Measurements from ENCODE around the gene LRRC14B. TPM values are rescaled to one million over a fixed set of nuclear protein-coding genes. Genes with fewer than 3 reads are reported as not detected.
A peak's percentile ranks its signal among the peaks of the same experiment; 100 is the strongest.

LRRC14B gene
- total and polyA plus RNA-seq, 4 donors, result not detected

- peak in 1 of 2 donors; percentile 65 for DNase-seq
- Histone ChIP-seq H3K27ac (ENCODE audit: low read depth in 1 of 2, low read length in 2 of 2) (no peak overlapping the region), H3K9me3 (ENCODE audit: control insufficient read depth, low read length) (no peaks in the 10 kb centered on the region), H3K4me3 (ENCODE audit: low read length in 2 of 2) (no peak overlapping the region), H3K36me3 (ENCODE audit: control insufficient read depth in 1 of 2, insufficient read depth in 2 of 2, low read length in 1 of 2) (no peaks in the 10 kb centered on the region), H3K27me3 (ENCODE audit: control insufficient read depth in 1 of 2, insufficient read depth in 2 of 2, low read length in 1 of 2) (no peaks in the 10 kb centered on the region), H3K4me1 (ENCODE audit: control insufficient read depth in 1 of 2, insufficient read depth in 2 of 2, low read length in 2 of 2) (no peaks in the 10 kb centered on the region)
- intact Hi-C loops (cut with DNase I), result no loop called here
- 90% methylated on average over 37 of the region's 37 CpGs for whole genome bisulfite sequencing, 2 donors
- no peak for ATAC-seq (ENCODE audit: low FRiP score)
These were observed 20.1 kb upstream of the LRRC14B start for GRCh38 chr5:170971-171800.

- 89 to 94% methylated on average over 23 of the region's 23 CpGs for WGBS, 2 donors
- intact Hi-C loops (cut with DNase I), result no loop called here
- H3K36me3 ChIP-seq (ENCODE audit: control insufficient read depth in 1 of 2, insufficient read depth in 2 of 2, low read length in 1 of 2), result no peaks in the 10 kb centered on the region
- no peaks in the 10 kb centered on the region for H3K27me3 ChIP-seq (ENCODE audit: control insufficient read depth in 1 of 2, insufficient read depth in 2 of 2, low read length in 1 of 2)
- no peaks in the 10 kb centered on the region for H3K9me3 ChIP-seq (ENCODE audit: control insufficient read depth, low read length)
- ATAC-seq (ENCODE audit: low FRiP score), result no peak
- H3K4me1 ChIP-seq (ENCODE audit: control insufficient read depth in 1 of 2, insufficient read depth in 2 of 2, low read length in 2 of 2), result no peaks in the 10 kb centered on the region
- H3K4me3 ChIP-seq (ENCODE audit: low read length in 2 of 2), result no peak overlapping the region
- DNase-seq, result peak in 1 of 2 donors; percentile 63
- H3K27ac ChIP-seq (ENCODE audit: low read depth in 1 of 2, low read length in 2 of 2), result no peak overlapping the region
These were observed 19.4 kb upstream of the LRRC14B start for GRCh38 chr5:171801-172331.

- Histone ChIP-seq H3K27ac (ENCODE audit: low read depth in 1 of 2, low read length in 2 of 2) (no peak overlapping the region), H3K4me1 (ENCODE audit: control insufficient read depth in 1 of 2, insufficient read depth in 2 of 2, low read length in 2 of 2) (no peaks in the 10 kb centered on the region), H3K27me3 (ENCODE audit: control insufficient read depth in 1 of 2, insufficient read depth in 2 of 2, low read length in 1 of 2) (no peaks in the 10 kb centered on the region), H3K9me3 (ENCODE audit: control insufficient read depth, low read length) (no peaks in the 10 kb centered on the region), H3K36me3 (ENCODE audit: control insufficient read depth in 1 of 2, insufficient read depth in 2 of 2, low read length in 1 of 2) (no peaks in the 10 kb centered on the region), H3K4me3 (ENCODE audit: low read length in 2 of 2) (no peak overlapping the region)
- WGBS, 2 donors, result 78 to 81% methylated on average over 13 of the region's 13 CpGs
- ATAC-seq (ENCODE audit: low FRiP score) (no peak), DNase-seq (no peak)
- intact Hi-C loops (cut with DNase I), result no loop called here
These were observed 18.9 kb upstream of the LRRC14B start for GRCh38 chr5:172421-172820.

- intact Hi-C loops (cut with DNase I), result no loop called here
- 81 to 83% methylated on average over 17 of the region's 17 CpGs for WGBS, 2 donors
These were observed 18.4 kb upstream of the LRRC14B start for GRCh38 chr5:172841-173251.

GRCh38 chr5:173392-174290 lies 17.7 kb upstream of the LRRC14B start:
- no peaks in the 10 kb centered on the region for H3K9me3 ChIP-seq (ENCODE audit: control insufficient read depth, low read length)
- no peaks in the 10 kb centered on the region for H3K36me3 ChIP-seq (ENCODE audit: control insufficient read depth in 1 of 2, insufficient read depth in 2 of 2, low read length in 1 of 2)
- ATAC-seq (ENCODE audit: low FRiP score), result no peak
- intact Hi-C loops (cut with DNase I), result no loop called here
- no peak overlapping the region for H3K4me3 ChIP-seq (ENCODE audit: low read length in 2 of 2)
- peak in 1 of 2 donors; percentile 72 for DNase-seq
- no peak overlapping the region for H3K27ac ChIP-seq (ENCODE audit: low read depth in 1 of 2, low read length in 2 of 2)
- H3K4me1 ChIP-seq (ENCODE audit: control insufficient read depth in 1 of 2, insufficient read depth in 2 of 2, low read length in 2 of 2), result no peaks in the 10 kb centered on the region
- H3K27me3 ChIP-seq (ENCODE audit: control insufficient read depth in 1 of 2, insufficient read depth in 2 of 2, low read length in 1 of 2), result no peaks in the 10 kb centered on the region
- 81% methylated on average over 22 of the region's 22 CpGs for WGBS, 2 donors

More at GRCh38 chr5:172841-173251, 18.4 kb upstream of the LRRC14B start:
- Histone ChIP-seq H3K36me3 (ENCODE audit: control insufficient read depth in 1 of 2, insufficient read depth in 2 of 2, low read length in 1 of 2) (no peaks in the 10 kb centered on the region), H3K27me3 (ENCODE audit: control insufficient read depth in 1 of 2, insufficient read depth in 2 of 2, low read length in 1 of 2) (no peaks in the 10 kb centered on the region), H3K4me3 (ENCODE audit: low read length in 2 of 2) (no peak overlapping the region), H3K9me3 (ENCODE audit: control insufficient read depth, low read length) (no peaks in the 10 kb centered on the region), H3K27ac (ENCODE audit: low read depth in 1 of 2, low read length in 2 of 2) (no peak overlapping the region), H3K4me1 (ENCODE audit: control insufficient read depth in 1 of 2, insufficient read depth in 2 of 2, low read length in 2 of 2) (no peaks in the 10 kb centered on the region)
- DNase-seq (no peak), ATAC-seq (ENCODE audit: low FRiP score) (no peak)

- no peak for ATAC-seq (ENCODE audit: low FRiP score)
- DNase-seq, result no peak
- no peaks in the 10 kb centered on the region for H3K27me3 ChIP-seq (ENCODE audit: control insufficient read depth in 1 of 2, insufficient read depth in 2 of 2, low read length in 1 of 2)
- no peaks in the 10 kb centered on the region for H3K9me3 ChIP-seq (ENCODE audit: control insufficient read depth, low read length)
- WGBS, 2 donors, result 92% methylated on average over 5 of the region's 5 CpGs
- intact Hi-C loops (cut with DNase I), result no loop called here
- H3K27ac ChIP-seq (ENCODE audit: low read depth in 1 of 2, low read length in 2 of 2), result no peak overlapping the region
- H3K36me3 ChIP-seq (ENCODE audit: control insufficient read depth in 1 of 2, insufficient read depth in 2 of 2, low read length in 1 of 2), result no peaks in the 10 kb centered on the region
- no peak overlapping the region for H3K4me3 ChIP-seq (ENCODE audit: low read length in 2 of 2)
- H3K4me1 ChIP-seq (ENCODE audit: control insufficient read depth in 1 of 2, insufficient read depth in 2 of 2, low read length in 2 of 2), result no peaks in the 10 kb centered on the region
These were observed 17.0 kb upstream of the LRRC14B start for GRCh38 chr5:174291-174600.

GRCh38 chr5:174876-175465 lies 16.3 kb upstream of the LRRC14B start:
- Histone ChIP-seq H3K4me1 (ENCODE audit: control insufficient read depth in 1 of 2, insufficient read depth in 2 of 2, low read length in 2 of 2) (no peaks in the 10 kb centered on the region), H3K4me3 (ENCODE audit: low read length in 2 of 2) (no peak overlapping the region), H3K27me3 (ENCODE audit: control insufficient read depth in 1 of 2, insufficient read depth in 2 of 2, low read length in 1 of 2) (no peaks in the 10 kb centered on the region), H3K9me3 (ENCODE audit: control insufficient read depth, low read length) (no peaks in the 10 kb centered on the region), H3K36me3 (ENCODE audit: control insufficient read depth in 1 of 2, insufficient read depth in 2 of 2, low read length in 1 of 2) (no peaks in the 10 kb centered on the region), H3K27ac (ENCODE audit: low read depth in 1 of 2, low read length in 2 of 2) (no peak overlapping the region)
- ATAC-seq (ENCODE audit: low FRiP score) (no peak), DNase-seq (peak in 1 of 2 donors; percentile 53)
- WGBS, 2 donors, result 91 to 93% methylated on average over 16 of the region's 16 CpGs
- intact Hi-C loops (cut with DNase I), result no loop called here

GRCh38 chr5:176296-176823 lies 14.9 kb upstream of the LRRC14B start:
- Histone ChIP-seq H3K27me3 (ENCODE audit: control insufficient read depth in 1 of 2, insufficient read depth in 2 of 2, low read length in 1 of 2) (no peaks in the 10 kb centered on the region), H3K9me3 (ENCODE audit: control insufficient read depth, low read length) (no peaks in the 10 kb centered on the region), H3K27ac (ENCODE audit: low read depth in 1 of 2, low read length in 2 of 2) (no peak overlapping the region), H3K4me3 (ENCODE audit: low read length in 2 of 2) (no peak overlapping the region), H3K4me1 (ENCODE audit: control insufficient read depth in 1 of 2, insufficient read depth in 2 of 2, low read length in 2 of 2) (no peaks in the 10 kb centered on the region), H3K36me3 (ENCODE audit: control insufficient read depth in 1 of 2, insufficient read depth in 2 of 2, low read length in 1 of 2) (no peaks in the 10 kb centered on the region)
- ATAC-seq (ENCODE audit: low FRiP score) (no peak), DNase-seq (peak in 1 of 2 donors; percentile 53)
- 88% methylated on average over 11 of the region's 11 CpGs for WGBS, 2 donors
- intact Hi-C loops (cut with DNase I), result no loop called here

Data from aorta (tissue), 5 donors.